Osteocyte (in vitro differentiated cells): ENCODE data around the gene ZBED6. TPM values are rescaled to one million over a fixed set of nuclear protein-coding genes. Genes with fewer than 3 reads are reported as not detected.

Source experiments
- DNase-seq: peaks from one replicate; pipeline ENCODE4 v3.0.0; 2021; ENCODE audit warnings: mixed read lengths; ENCODE audit not compliant: unreplicated experiment; ENCODE audit errors: extremely low spot score
- H3K27ac Mint-ChIP-seq: one replicate; pipeline ENCODE4 v1.8.0; 2021; ENCODE audit warnings: mild to moderate bottlenecking, mixed read lengths; ENCODE audit not compliant: unreplicated experiment
- H3K27me3 Mint-ChIP-seq: one replicate; pipeline ENCODE4 v1.8.0; 2021; ENCODE audit warnings: mixed read lengths; ENCODE audit not compliant: unreplicated experiment
- H3K36me3 Mint-ChIP-seq: one replicate; pipeline ENCODE4 v1.8.0; 2021; ENCODE audit warnings: mixed read lengths; ENCODE audit not compliant: unreplicated experiment
- H3K4me1 Mint-ChIP-seq: one replicate; pipeline ENCODE4 v1.8.0; 2021; ENCODE audit warnings: mixed read lengths; ENCODE audit not compliant: unreplicated experiment
- H3K4me3 Mint-ChIP-seq: one replicate; pipeline ENCODE4 v1.8.0; 2021; ENCODE audit warnings: mild to moderate bottlenecking, moderate library complexity, mixed read lengths; ENCODE audit not compliant: unreplicated experiment
- H3K9me3 Mint-ChIP-seq: one replicate; pipeline ENCODE4 v1.8.0; 2021; ENCODE audit warnings: mixed read lengths; ENCODE audit not compliant: unreplicated experiment
- total RNA-seq: library from RNA; stranded (reverse); gene quantifications from 2 replicates; pipeline ENCODE4 v1.2.1, GENCODE V29; 2021
- TF ChIP-seq, protein P1 (sequence below): fragments of 200-600 bp; sonication (generic); IDR thresholded peaks from 2 replicates; pipeline ENCODE4 v1.5.0; 2021; ENCODE audit warnings: antibody characterized with exemption, mild to moderate bottlenecking, moderate library complexity

ZBED6 gene
- total RNA-seq, 1 donor from 2014 or later = 43.4 TPM

DNA sequence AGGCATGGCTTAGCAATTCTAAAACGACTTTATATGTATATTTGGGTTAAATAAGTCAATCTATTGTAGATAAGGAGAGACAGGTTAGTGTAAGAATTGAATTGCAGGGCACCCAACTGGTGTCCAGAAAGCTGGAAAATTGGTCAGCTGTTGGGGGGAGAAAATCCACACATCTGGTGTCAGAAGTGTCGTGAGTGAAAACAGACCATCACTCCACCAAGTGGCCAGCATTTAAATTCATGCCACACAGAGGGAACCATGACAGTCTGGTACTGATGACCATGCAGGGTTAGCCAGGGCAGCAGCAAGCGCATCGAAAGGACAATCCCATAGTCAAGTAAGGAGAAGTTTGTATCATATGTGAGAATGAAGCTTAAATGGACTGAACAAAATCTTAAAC is 18.8 kb upstream of the ZBED6 start:
- H3K4me3 Mint-ChIP-seq = no peak overlapping the region
- H3K27me3 Mint-ChIP-seq = peaks cover 5% of the 10 kb centered on the region
- H3K4me1 Mint-ChIP-seq = no peaks in the 10 kb centered on the region
- TF ChIP-seq, protein P1, sequence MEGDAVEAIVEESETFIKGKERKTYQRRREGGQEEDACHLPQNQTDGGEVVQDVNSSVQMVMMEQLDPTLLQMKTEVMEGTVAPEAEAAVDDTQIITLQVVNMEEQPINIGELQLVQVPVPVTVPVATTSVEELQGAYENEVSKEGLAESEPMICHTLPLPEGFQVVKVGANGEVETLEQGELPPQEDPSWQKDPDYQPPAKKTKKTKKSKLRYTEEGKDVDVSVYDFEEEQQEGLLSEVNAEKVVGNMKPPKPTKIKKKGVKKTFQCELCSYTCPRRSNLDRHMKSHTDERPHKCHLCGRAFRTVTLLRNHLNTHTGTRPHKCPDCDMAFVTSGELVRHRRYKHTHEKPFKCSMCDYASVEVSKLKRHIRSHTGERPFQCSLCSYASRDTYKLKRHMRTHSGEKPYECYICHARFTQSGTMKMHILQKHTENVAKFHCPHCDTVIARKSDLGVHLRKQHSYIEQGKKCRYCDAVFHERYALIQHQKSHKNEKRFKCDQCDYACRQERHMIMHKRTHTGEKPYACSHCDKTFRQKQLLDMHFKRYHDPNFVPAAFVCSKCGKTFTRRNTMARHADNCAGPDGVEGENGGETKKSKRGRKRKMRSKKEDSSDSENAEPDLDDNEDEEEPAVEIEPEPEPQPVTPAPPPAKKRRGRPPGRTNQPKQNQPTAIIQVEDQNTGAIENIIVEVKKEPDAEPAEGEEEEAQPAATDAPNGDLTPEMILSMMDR = peak; percentile 27
- H3K36me3 Mint-ChIP-seq = no peaks in the 10 kb centered on the region
- H3K9me3 Mint-ChIP-seq = no peaks in the 10 kb centered on the region
- H3K27ac Mint-ChIP-seq = no peak overlapping the region
- DNase-seq = no peak

DNA sequence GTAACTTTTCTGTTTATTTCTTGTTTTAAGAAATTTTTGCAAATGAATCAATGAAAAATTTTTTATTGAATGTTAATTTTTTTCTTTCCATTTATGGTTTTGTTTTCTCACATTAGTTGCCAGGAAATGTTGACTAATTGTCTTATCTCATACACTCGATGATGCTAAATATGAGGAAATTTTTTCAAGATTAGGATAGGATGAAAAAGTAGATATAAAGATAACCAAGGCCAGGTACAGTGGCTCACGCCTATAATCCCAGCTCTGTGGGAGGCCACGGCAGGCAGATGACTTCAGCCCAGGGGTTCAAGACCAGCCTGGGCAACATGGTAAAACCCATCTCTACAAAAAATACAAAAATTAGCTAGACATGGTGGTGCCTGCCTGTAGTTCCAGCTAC is 17.8 kb upstream of the ZBED6 start:
- Mint-ChIP-seq H3K4me3 (no peak overlapping the region), H3K27me3 (no peaks in the 10 kb centered on the region), H3K27ac (no peak overlapping the region), H3K36me3 (no peaks in the 10 kb centered on the region), H3K9me3 (no peaks in the 10 kb centered on the region), H3K4me1 (no peaks in the 10 kb centered on the region)
- TF ChIP-seq, protein P1 = no peak
- no peak for DNase-seq

DNA sequence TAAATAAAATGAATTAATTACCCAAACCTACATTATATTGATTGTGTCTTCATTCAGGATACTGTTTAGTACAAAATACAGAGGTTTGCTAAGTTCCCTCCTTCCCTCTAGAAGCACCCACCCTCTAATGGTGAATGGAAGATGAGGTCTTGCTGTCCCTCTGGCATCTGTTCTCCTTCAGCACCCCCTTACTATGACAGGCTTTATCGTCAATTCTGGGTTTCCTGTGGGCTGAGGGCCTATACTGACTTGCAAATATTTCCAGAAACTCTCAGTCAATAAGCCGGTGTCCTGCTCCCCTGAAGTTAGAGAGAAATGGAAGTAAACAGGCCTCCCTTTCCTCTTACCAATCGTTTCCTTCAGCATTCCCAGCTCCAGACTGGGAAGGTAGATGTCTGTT is 17.3 kb upstream of the ZBED6 start:
- no peaks in the 10 kb centered on the region for H3K4me1 Mint-ChIP-seq
- no peaks in the 10 kb centered on the region for H3K9me3 Mint-ChIP-seq
- no peak overlapping the region for H3K27ac Mint-ChIP-seq
- TF ChIP-seq, protein P1 = no peak
- H3K4me3 Mint-ChIP-seq = no peak overlapping the region
- H3K36me3 Mint-ChIP-seq = no peaks in the 10 kb centered on the region
- H3K27me3 Mint-ChIP-seq = no peaks in the 10 kb centered on the region
- no peak for DNase-seq

DNA sequence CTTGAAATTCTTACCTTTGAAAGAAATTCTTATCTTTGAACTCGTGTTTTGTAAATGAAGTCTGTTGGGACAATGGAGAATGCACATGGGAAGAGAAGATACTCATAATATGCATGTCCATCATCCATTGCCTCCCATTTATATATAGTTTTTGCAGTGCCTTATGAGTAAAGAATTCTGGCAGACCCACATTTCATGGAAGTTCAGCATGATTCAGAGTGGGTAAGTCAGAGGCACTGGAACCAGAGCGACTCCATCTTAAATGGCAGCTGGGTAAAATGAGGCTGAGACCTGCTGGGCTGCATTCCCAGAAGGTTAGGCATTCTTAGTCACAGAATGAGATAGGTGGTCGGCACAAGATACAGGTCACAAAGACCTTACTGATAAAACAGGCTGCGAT is 16.6 kb upstream of the ZBED6 start:
- no peaks in the 10 kb centered on the region for H3K36me3 Mint-ChIP-seq
- no peaks in the 10 kb centered on the region for H3K9me3 Mint-ChIP-seq
- DNase-seq = no peak
- TF ChIP-seq, protein P1 = no peak
- no peak overlapping the region for H3K27ac Mint-ChIP-seq
- H3K27me3 Mint-ChIP-seq = no peaks in the 10 kb centered on the region
- no peaks in the 10 kb centered on the region for H3K4me1 Mint-ChIP-seq
- H3K4me3 Mint-ChIP-seq = no peak overlapping the region

DNA sequence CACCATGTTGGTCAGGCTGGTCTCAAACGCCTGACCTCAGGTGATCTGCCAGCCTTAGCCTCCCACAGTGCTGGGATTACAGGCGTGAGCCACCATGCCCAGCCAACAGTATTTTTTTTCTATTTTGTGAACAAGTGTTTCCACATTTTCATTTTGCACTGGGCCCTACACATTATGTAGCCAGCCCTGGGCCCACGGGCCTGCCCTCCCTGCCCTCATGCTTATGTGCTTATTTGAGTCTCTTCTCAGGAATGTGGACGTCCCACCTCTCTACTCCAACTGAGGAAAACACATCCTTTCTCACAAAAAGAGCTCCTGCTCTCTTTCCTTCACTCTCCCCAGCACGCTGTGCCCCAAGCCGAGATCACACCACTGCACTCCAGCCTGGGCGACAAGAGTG is 13.5 kb upstream of the ZBED6 start:
- no peaks in the 10 kb centered on the region for H3K36me3 Mint-ChIP-seq
- H3K9me3 Mint-ChIP-seq = no peaks in the 10 kb centered on the region
- DNase-seq = no peak
- H3K27ac Mint-ChIP-seq = no peak overlapping the region
- no peak overlapping the region for H3K4me3 Mint-ChIP-seq
- peaks cover 2% of the 10 kb centered on the region for H3K27me3 Mint-ChIP-seq
- TF ChIP-seq, protein P1 = no peak
- H3K4me1 Mint-ChIP-seq = no peaks in the 10 kb centered on the region
